MCF 10A (cell line): ENCODE results near the gene MPZL2. TPM values are rescaled to one million over a fixed set of nuclear protein-coding genes. Genes with fewer than 3 reads are reported as not detected.

Source experiments
- BruUV-seq: library from RNA; stranded (reverse); fragments of 400-500 nt; replicated peaks from 2 replicates; lab custom pipeline; 2021; lab: Mats Ljungman, UMichigan
- CTCF ChIA-PET: fragments of 300-600 bp; sonication (Branson Sonifier 250); formaldehyde crosslinking; extraction: SDS; loops from one replicate; lab custom pipeline; 2021; ENCODE audit warnings: antibody characterized with exemption, inconsistent platforms; lab: Yijun Ruan, JAX
- POLR2A ChIA-PET: fragments of 300-600, 350-650 bp; sonication (Branson Sonifier 250); formaldehyde crosslinking; extraction: SDS; loops from one replicate; lab custom pipeline; 2020; ENCODE audit warnings: antibody characterized with exemption, inconsistent platforms; lab: Yijun Ruan, JAX
- DNase-seq: peaks from one replicate; pipeline ENCODE4 v3.0.0-alpha.2; 2018; ENCODE audit not compliant: unreplicated experiment
- H3K27ac Mint-ChIP-seq: one replicate; pipeline ENCODE4 v1.8.0; 2022; ENCODE audit warnings: mild to moderate bottlenecking, low read depth, mixed read lengths; ENCODE audit not compliant: unreplicated experiment
- H3K27me3 Mint-ChIP-seq: one replicate; pipeline ENCODE4 v1.8.0; 2022; ENCODE audit warnings: mixed read lengths; ENCODE audit not compliant: insufficient read depth, unreplicated experiment
- H3K36me3 Mint-ChIP-seq: one replicate; pipeline ENCODE4 v1.8.0; 2022; ENCODE audit warnings: mild to moderate bottlenecking, moderate library complexity, mixed read lengths; ENCODE audit not compliant: insufficient read depth, unreplicated experiment
- H3K4me1 Mint-ChIP-seq: one replicate; pipeline ENCODE4 v1.8.0; 2022; ENCODE audit warnings: mixed read lengths; ENCODE audit not compliant: insufficient read depth, unreplicated experiment
- H3K4me3 Mint-ChIP-seq: one replicate; pipeline ENCODE4 v1.8.0; 2022; ENCODE audit warnings: mild to moderate bottlenecking, moderate library complexity, mixed read lengths; ENCODE audit not compliant: unreplicated experiment
- H3K9me3 Mint-ChIP-seq: one replicate; pipeline ENCODE4 v1.8.0; 2022; ENCODE audit warnings: mixed read lengths; ENCODE audit not compliant: unreplicated experiment
- CTCF ChIP-seq: fragments of 200-600 bp; IDR thresholded peaks from one replicate; pipeline ENCODE4 v1.8.0; 2022; ENCODE audit warnings: antibody characterized with exemption, mild to moderate bottlenecking; ENCODE audit not compliant: unreplicated experiment
- intact Hi-C: fragments of 100-400 bp; cut with micrococcal nuclease; formaldehyde crosslinking; loops from 2 replicates; pipeline ENCODE4 v1.14.1; 2022
- total RNA-seq: library from RNA; stranded (reverse); gene quantifications from 2 replicates; pipeline ENCODE4 v1.2.3, GENCODE V29; 2022

The MPZL2 gene
- total RNA-seq, 1 experiment from 2014 or later: 13.7 TPM

GRCh38 chr11:118233850-118234249 is 30.2 kb downstream of the MPZL2 start:
- POLR2A ChIA-PET: no interaction called here
- CTCF ChIA-PET: interaction anchor here (0.6 kb wide), 1 partner anchor 46 kb away, joined by 3 read pairs; no protein-coding TSS in a partner anchor
- no TSS peak for BruUV-seq
- DNase-seq: no peak
- no peak overlapping the region for H3K27ac Mint-ChIP-seq
- no peaks in the 10 kb centered on the region for H3K4me1 Mint-ChIP-seq
- H3K9me3 Mint-ChIP-seq: no peaks in the 10 kb centered on the region
- TF ChIP-seq CTCF: no peak
- no peaks in the 10 kb centered on the region for H3K27me3 Mint-ChIP-seq
- intact Hi-C loops: no loop called here
- H3K36me3 Mint-ChIP-seq: peaks cover 34% of the 10 kb centered on the region
- H3K4me3 Mint-ChIP-seq: no peak overlapping the region

GRCh38 chr11:118233377-118233776 is 30.7 kb downstream of the MPZL2 start:
- CTCF ChIA-PET: interaction anchor here (0.6 kb wide), 1 partner anchor 45 kb away, joined by 3 read pairs; no protein-coding TSS in a partner anchor
- H3K9me3 Mint-ChIP-seq: no peaks in the 10 kb centered on the region
- H3K4me3 Mint-ChIP-seq: no peak overlapping the region
- H3K4me1 Mint-ChIP-seq: no peaks in the 10 kb centered on the region
- POLR2A ChIA-PET: no interaction called here
- no peak for TF ChIP-seq CTCF
- no peaks in the 10 kb centered on the region for H3K27me3 Mint-ChIP-seq
- H3K27ac Mint-ChIP-seq: no peak overlapping the region
- no peak for DNase-seq
- intact Hi-C loops: no loop called here
- peaks cover 31% of the 10 kb centered on the region for H3K36me3 Mint-ChIP-seq
- BruUV-seq: no TSS peak

GRCh38 chr11:118232659-118233058 is 31.4 kb downstream of the MPZL2 start:
- Mint-ChIP-seq H3K4me1 (no peaks in the 10 kb centered on the region), H3K27ac (no peak overlapping the region), H3K9me3 (no peaks in the 10 kb centered on the region), H3K27me3 (no peaks in the 10 kb centered on the region), H3K36me3 (peaks cover 24% of the 10 kb centered on the region), H3K4me3 (no peak overlapping the region)
- no peak for TF ChIP-seq CTCF
- intact Hi-C loops: no loop called here
- POLR2A ChIA-PET: no interaction called here
- BruUV-seq: no TSS peak
- no peak for DNase-seq
- CTCF ChIA-PET: no interaction called here

GRCh38 chr11:118231461-118231860 is 32.6 kb downstream of the MPZL2 start:
- H3K27me3 Mint-ChIP-seq: no peaks in the 10 kb centered on the region
- peaks cover 18% of the 10 kb centered on the region for H3K36me3 Mint-ChIP-seq
- no peaks in the 10 kb centered on the region for H3K4me1 Mint-ChIP-seq
- ChIA-PET CTCF (no interaction called here), POLR2A (no interaction called here)
- no TSS peak for BruUV-seq
- no peak overlapping the region for H3K27ac Mint-ChIP-seq
- H3K9me3 Mint-ChIP-seq: no peaks in the 10 kb centered on the region
- H3K4me3 Mint-ChIP-seq: no peak overlapping the region
- intact Hi-C loops: no loop called here
- no peak for DNase-seq
- TF ChIP-seq CTCF: no peak
